Small intestine (tissue), 7 donors: Measurements from ENCODE around the gene CAPZA2. TPM values are rescaled to one million over a fixed set of nuclear protein-coding genes. Genes with fewer than 3 reads are reported as not detected.

Experiments
- DNase-seq, 2 donors: peaks; one replicate each; pipeline versions ENCODE4 v3.0.0 to v3.0.0-alpha.2; 2013
- FAIRE-seq: peaks from 2 replicates; lab custom pipeline; 2012; peaks lifted over from hg19 to GRCh38; lab: Jason Lieb, UNC
- H3K27ac ChIP-seq, 3 donors: one replicate each; pipeline ENCODE4 v1.5.1; 2013; ENCODE audit warnings: low read length in 2 of 3, mild to moderate bottlenecking in 2 of 3, control low read depth in 1 of 3, inconsistent platforms in 1 of 3, low read depth in 1 of 3, moderate library complexity in 1 of 3
- H3K27me3 ChIP-seq, 3 donors: one replicate each; pipeline ENCODE4 v1.6.1; 2013; ENCODE audit warnings: low read length in 3 of 3, inconsistent platforms in 1 of 3; ENCODE audit not compliant: control insufficient read depth in 3 of 3, insufficient read depth in 3 of 3
- H3K36me3 ChIP-seq, 3 donors: one replicate each; pipeline ENCODE4 v1.6.1; 2013; ENCODE audit warnings: low read length in 3 of 3, inconsistent platforms in 1 of 3, low read depth in 1 of 3, mild to moderate bottlenecking in 1 of 3, moderate library complexity in 1 of 3; ENCODE audit not compliant: control insufficient read depth in 3 of 3, insufficient read depth in 2 of 3
- H3K4me1 ChIP-seq, 3 donors: one replicate each; pipeline ENCODE4 v1.6.1; 2013; ENCODE audit warnings: low read length in 2 of 3, inconsistent platforms in 1 of 3, low read depth in 1 of 3, mild to moderate bottlenecking in 1 of 3, moderate library complexity in 1 of 3; ENCODE audit not compliant: control insufficient read depth in 3 of 3, insufficient read depth in 2 of 3
- H3K4me3 ChIP-seq, 3 donors: one replicate each; pipeline ENCODE4 v1.5.1; 2013; ENCODE audit warnings: low read length in 3 of 3, control low read depth in 1 of 3, inconsistent platforms in 1 of 3, low read depth in 1 of 3, mild to moderate bottlenecking in 1 of 3, moderate library complexity in 1 of 3
- H3K9me3 ChIP-seq, 2 donors: one replicate each; pipeline ENCODE4 v1.6.1; 2013; ENCODE audit warnings: low read depth in 1 of 2, low read length in 1 of 2; ENCODE audit not compliant: control insufficient read depth in 2 of 2, insufficient read depth in 1 of 2
- WGBS, 3 donors: extraction: QIAGEN DNeasy Blood & Tissue Kit; methylation state at CpG; one replicate each; pipeline ENCODE4 v1.1.7; 2013; 5-methylcytosine and 5-hydroxymethylcytosine counted together
- polyA plus RNA-seq, 4 donors: library from polyadenylated mRNA; stranded (reverse) in 3 of 4; unstranded in 1 of 4; fragments of 200-250 nt in 3 of 4; fragments of 120-200 nt in 1 of 4; gene quantifications; one replicate each; pipeline versions ENCODE4 v1.2.1 to v1.2.3, GENCODE V29; 2013
- donor health status: healthy with polysubstance abuse.
- donor health status: control.
- donor health status: control.
- donor health status: Bipolar disorder and iron deficiency.
- donor health status: healthy.

CAPZA2 gene
- polyA plus RNA-seq, 4 donors: 84.6 to 140 (median 91.2) TPM

DNA sequence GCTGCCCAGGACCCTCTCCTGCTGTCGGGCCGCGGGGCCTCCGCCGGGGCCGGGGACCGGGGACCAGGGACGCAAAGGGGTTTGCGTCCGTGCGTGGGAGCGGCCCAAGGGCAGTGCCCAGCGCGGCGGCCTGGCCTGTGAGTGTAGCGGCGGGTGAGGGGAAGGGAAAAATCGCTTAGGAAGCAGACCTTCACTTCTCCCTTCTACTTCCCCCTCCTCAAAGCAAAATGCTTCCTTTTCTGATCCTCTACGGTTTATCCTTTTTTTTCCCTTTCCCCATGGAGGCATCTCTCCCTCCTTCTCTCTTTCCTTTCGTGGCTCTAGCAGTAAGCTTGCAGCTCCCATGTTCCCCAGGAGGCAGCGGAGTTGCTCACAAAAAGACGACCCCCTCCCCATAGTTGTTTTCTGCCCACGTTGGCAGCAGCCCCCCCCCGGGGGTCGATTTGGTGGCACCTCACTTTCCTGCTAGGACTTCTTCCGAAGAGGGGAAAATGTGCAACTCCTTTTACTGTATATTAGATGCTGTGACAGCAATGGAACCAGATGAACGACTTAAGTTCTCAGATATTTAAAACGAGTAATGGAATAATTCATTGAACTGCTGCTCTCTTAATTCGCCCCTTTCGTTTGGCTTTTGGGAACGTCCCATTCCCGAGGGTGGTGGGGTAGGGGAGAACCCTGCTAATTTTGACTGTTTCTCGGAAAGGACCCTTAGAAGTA, 724 bp downstream of the CAPZA2 start:
- no peaks in the 10 kb centered on the region for H3K9me3 ChIP-seq
- FAIRE-seq: no peak
- WGBS, 3 donors: 0 to 1% (median 0%) methylated on average over 24 to 33 of the region's 33 CpGs
- H3K36me3 ChIP-seq: no peaks in the 10 kb centered on the region
- DNase-seq: peak; percentile 40 to 66
- H3K27ac ChIP-seq: peak overlapping the region; percentile 94 to 99 (median 98)
- no peaks in the 10 kb centered on the region for H3K27me3 ChIP-seq
- H3K4me3 ChIP-seq: peak overlapping the region; percentile 71 to 99 (median 93)
- H3K4me1 ChIP-seq: peaks cover 0 to 3% (median 2%) of the 10 kb centered on the region in 3 donors

DNA sequence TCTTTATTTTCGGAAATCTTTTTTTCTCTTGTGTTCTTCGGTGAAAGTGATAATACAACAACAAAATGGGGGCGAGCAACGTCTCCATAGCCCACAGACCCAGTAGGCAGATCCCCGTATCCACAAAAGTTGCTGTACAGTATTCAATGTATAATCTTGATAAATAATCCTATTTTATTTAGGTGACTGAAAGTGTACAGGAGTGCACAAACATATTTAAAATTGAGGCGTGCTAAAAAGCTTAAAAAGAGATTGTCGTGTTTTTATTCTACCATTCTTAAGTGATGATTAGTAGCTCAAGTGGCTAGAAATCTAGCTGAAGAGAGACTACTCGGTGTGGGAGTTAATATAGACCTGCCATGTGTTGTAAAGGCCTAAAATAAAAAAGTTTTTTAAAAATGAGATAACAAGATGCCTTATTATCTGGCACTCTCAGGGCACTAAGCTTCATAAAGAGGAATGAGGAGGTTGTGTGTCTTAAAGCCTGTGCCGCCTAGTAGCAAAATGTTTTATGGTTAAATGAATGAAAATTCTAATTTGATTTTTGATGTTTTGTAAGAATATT, 1.6 kb downstream of the CAPZA2 start:
- Histone ChIP-seq H3K27ac (peak overlapping the region in 1 of 3 donors; percentile 98), H3K36me3 (no peaks in the 10 kb centered on the region), H3K9me3 (no peaks in the 10 kb centered on the region), H3K4me3 (peak overlapping the region in 2 of 3 donors; percentile 71 to 99), H3K27me3 (no peaks in the 10 kb centered on the region), H3K4me1 (peaks cover 0 to 3% (median 2%) of the 10 kb centered on the region in 3 donors)
- 15 to 24% (median 21%) methylated on average over 9 of the region's 9 CpGs for WGBS, 3 donors
- FAIRE-seq (no peak), DNase-seq (peak in 1 of 2 donors; percentile 14)

DNA sequence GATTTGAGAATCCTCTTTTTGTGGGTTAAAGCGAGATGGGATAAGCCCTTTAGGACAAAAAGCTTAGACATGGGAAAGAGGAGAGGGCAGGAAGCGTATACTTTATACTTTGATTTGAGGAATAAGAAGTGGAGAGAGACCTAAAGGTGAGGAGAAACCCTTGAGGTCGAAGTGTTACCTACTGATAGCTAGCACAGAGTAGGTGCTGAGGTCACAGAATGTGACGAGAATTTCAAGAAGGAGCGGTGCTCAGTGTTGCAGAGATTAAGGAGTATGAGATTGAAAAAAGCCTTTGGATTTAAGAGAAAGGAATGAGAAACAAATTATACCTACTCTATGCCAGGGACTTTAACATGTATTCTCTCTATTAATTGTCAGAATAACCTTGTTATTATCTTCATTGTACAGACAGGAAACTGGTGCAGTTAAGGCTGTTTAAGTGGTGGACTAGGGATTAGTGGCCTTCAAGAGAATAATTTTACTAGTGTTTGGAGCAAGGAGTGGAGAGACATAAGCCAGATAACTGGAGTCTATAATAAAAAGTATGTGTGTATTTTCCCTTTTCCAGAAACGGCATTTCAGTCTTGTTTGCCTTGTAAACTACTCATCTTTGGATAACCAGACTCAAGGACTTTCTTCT, 8.8 kb downstream of the CAPZA2 start:
- WGBS, 3 donors: 83 to 86% (median 84%) methylated on average over 6 of the region's 6 CpGs
- Histone ChIP-seq H3K36me3 (peaks cover 0 to 2% (median 0%) of the 10 kb centered on the region in 3 donors), H3K4me3 (no peak overlapping the region), H3K9me3 (no peaks in the 10 kb centered on the region), H3K4me1 (peaks cover 4 to 19% (median 9%) of the 10 kb centered on the region in 3 donors), H3K27me3 (no peaks in the 10 kb centered on the region), H3K27ac (no peak overlapping the region)
- DNase-seq (no peak), FAIRE-seq (no peak)

DNA sequence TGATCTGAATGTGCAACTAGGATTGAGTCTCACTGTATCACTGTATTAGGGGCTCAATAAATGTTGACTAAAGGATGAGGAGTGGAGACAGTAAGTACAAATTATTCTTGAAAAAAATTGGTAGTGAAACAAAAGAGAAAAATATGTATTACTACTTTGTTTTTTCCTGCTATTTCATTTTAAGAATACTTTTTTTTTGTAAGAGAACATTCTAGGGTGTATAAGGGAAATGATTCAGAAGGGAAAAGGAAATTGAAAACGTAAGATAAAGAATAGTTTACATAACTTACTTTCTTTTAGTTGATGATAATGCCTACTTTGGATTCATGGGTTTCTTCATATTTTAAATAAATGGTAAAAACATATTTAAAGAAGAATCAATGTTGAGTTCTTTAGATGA, 9.6 kb downstream of the CAPZA2 start:
- H3K9me3 ChIP-seq: no peaks in the 10 kb centered on the region
- 25 to 57% (median 46%) methylated on average over 1 of the region's 1 CpG for WGBS, 3 donors
- no peaks in the 10 kb centered on the region for H3K27me3 ChIP-seq
- H3K4me1 ChIP-seq: peaks cover 4 to 23% (median 9%) of the 10 kb centered on the region in 3 donors
- no peak for FAIRE-seq
- H3K27ac ChIP-seq: no peak overlapping the region
- peaks cover 0 to 2% (median 0%) of the 10 kb centered on the region in 3 donors for H3K36me3 ChIP-seq
- no peak overlapping the region for H3K4me3 ChIP-seq
- DNase-seq: no peak

DNA sequence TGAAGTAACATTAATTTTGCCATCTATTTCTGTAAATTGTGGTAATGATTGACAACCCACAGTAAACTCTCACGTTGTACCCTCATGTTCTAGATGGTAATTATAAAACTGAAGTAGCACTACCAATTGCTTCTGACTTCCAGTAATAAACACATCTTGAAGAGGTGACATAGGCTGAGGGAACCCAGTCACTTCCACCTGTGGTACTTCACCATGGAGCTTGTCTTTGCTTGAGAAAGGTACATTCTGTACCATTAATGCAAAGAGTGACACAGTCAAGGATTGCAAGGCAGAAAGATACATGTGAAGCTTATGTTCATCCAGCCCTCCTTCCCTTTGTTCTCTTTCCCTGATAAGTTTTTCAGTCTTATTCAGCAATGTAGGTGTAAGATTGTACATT, 11.2 kb downstream of the CAPZA2 start:
- DNase-seq (peak in 1 of 2 donors; percentile 9), FAIRE-seq (no peak)
- Histone ChIP-seq H3K27ac (peak overlapping the region in 1 of 3 donors; percentile 8), H3K9me3 (no peaks in the 10 kb centered on the region), H3K4me1 (peaks cover 11 to 23% (median 12%) of the 10 kb centered on the region in 3 donors), H3K27me3 (no peaks in the 10 kb centered on the region), H3K4me3 (no peak overlapping the region), H3K36me3 (peaks cover 0 to 2% (median 0%) of the 10 kb centered on the region in 3 donors)
- WGBS, 3 donors: 15 to 30% (median 24%) methylated on average over 1 of the region's 1 CpG

DNA sequence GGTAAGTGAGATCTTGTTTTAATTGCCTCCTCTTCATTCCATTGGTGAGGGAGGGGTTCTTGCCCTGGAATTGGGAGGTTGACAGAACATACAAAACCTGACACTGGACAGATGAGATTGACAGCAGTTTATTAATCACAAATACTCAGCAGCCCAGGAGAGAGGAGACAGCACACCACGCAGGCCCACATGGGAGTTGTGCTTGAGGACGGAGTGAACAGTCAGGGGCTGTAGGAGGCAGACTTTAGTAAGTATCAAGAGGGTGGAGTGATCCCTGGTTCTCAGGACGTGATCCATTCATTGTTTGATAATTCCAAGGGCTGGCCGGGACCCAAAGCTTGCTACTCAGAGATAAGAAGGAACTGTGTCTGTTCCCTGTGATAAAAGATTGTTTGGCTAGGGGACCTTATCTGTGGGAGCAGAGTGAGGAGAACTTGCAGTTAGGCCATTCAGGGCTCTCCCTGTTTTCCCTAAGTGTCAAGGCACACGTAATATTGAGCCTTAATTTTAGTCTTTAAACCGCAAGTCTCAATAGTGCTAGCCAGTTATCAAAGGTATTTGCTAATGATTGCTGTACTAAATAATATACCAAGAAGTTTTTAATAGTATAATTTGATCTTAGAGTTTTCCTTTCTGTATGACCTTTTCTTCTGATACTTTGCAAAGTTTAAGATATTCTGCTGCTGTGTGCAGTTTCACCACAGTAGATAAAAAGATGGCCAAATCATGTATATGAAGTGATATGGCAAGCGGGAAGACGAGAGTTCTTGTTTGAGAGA, 14.5 kb downstream of the CAPZA2 start:
- H3K4me1 ChIP-seq: peaks cover 6 to 12% (median 9%) of the 10 kb centered on the region in 3 donors
- no peaks in the 10 kb centered on the region for H3K9me3 ChIP-seq
- DNase-seq (peak; percentile 41 to 89), FAIRE-seq (no peak)
- peaks cover 0 to 2% (median 0%) of the 10 kb centered on the region in 3 donors for H3K36me3 ChIP-seq
- no peak overlapping the region for H3K4me3 ChIP-seq
- H3K27ac ChIP-seq: peak overlapping the region in 2 of 3 donors; percentile 13 to 55
- no peaks in the 10 kb centered on the region for H3K27me3 ChIP-seq
- WGBS, 3 donors: 23 to 53% (median 32%) methylated on average over 8 of the region's 8 CpGs

DNA sequence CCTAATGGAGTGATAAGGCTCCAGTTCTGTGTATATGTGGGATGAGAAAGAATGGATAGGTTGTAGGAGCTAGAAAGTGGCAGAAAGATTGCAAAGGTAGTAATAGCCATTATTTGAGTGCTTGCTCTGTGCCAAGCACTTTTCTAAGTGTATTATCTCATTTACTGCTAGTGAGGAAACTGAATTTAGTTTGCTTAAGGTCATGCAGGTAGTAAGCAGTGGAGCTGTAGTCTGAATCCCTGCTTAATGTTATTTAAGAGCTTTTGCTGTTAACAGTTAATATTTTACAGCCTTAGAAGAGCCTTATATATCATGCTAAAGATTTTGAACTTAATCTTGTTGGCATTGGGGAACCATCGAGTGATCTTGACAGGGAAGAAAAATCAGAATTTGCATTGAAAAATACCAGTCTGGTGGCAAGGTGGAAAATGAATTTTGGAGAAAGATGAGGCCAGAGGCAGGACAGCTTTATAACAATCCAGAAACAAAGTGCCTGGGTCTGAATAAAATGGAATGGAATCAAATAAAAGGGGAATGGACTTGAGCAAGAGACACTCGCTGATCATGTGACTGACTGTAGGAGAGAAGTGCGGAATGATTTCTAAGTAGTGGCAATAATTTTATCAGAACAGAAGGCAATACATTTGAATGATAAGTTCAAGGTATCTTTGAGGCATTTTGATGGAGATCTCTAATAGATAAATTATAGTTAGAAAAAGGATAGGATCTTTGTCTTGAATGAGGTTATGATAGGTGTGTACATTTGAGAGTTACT, 15.2 kb downstream of the CAPZA2 start:
- H3K36me3 ChIP-seq: peaks cover 0 to 2% (median 0%) of the 10 kb centered on the region in 3 donors
- WGBS, 3 donors: 76 to 81% (median 79%) methylated on average over 3 of the region's 3 CpGs
- peaks cover 6 to 10% (median 9%) of the 10 kb centered on the region in 3 donors for H3K4me1 ChIP-seq
- DNase-seq (peak in 1 of 2 donors; percentile 32), FAIRE-seq (no peak)
- H3K27me3 ChIP-seq: no peaks in the 10 kb centered on the region
- no peaks in the 10 kb centered on the region for H3K9me3 ChIP-seq
- no peak overlapping the region for H3K27ac ChIP-seq
- H3K4me3 ChIP-seq: no peak overlapping the region
